NT2/D1 (cell line): ENCODE data around the gene SYT8.

Experiments used
- DNase-seq: peaks from one replicate; pipeline ENCODE4 v3.0.0-alpha.2; 2011; ENCODE audit warnings: low read depth, low spot score
- H3K27me3 ChIP-seq: 2 replicates; pipeline ENCODE4 v1.6.0; 2011; ENCODE audit warnings: mild to moderate bottlenecking; ENCODE audit not compliant: insufficient read length, insufficient read depth
- H3K36me3 ChIP-seq: 2 replicates; pipeline ENCODE4 v1.6.1; 2011; ENCODE audit warnings: mild to moderate bottlenecking, low read length, mixed read lengths; ENCODE audit not compliant: insufficient read depth, insufficient read length
- H3K4me1 ChIP-seq: 2 replicates; pipeline ENCODE4 v1.5.1; 2011; ENCODE audit not compliant: insufficient read depth, insufficient read length
- H3K4me3 ChIP-seq: 2 replicates; pipeline ENCODE4 v1.5.1; 2011; ENCODE audit warnings: low read depth; ENCODE audit not compliant: insufficient read length
- H3K9ac ChIP-seq: 2 replicates; pipeline ENCODE4 v1.6.0; 2011; ENCODE audit warnings: low read depth; ENCODE audit not compliant: insufficient read length
- H3K9me3 ChIP-seq: 2 replicates; pipeline ENCODE4 v1.5.1; 2011; ENCODE audit warnings: mild to moderate bottlenecking, low read length; ENCODE audit not compliant: insufficient read depth
- SUZ12 ChIP-seq: IDR thresholded peaks from 2 replicates; pipeline ENCODE4 v1.6.1; 2011; ENCODE audit not compliant: insufficient read length, insufficient read depth; ENCODE audit errors: extremely low read depth
- YY1 ChIP-seq: IDR thresholded peaks from 2 replicates; pipeline ENCODE4 v1.6.1; 2011; ENCODE audit not compliant: insufficient read length, insufficient read depth
- ZNF274 ChIP-seq: IDR thresholded peaks from 2 replicates; pipeline ENCODE4 v1.6.1; 2011; ENCODE audit warnings: mild to moderate bottlenecking, low read depth, low read length

SYT8 gene

DNA sequence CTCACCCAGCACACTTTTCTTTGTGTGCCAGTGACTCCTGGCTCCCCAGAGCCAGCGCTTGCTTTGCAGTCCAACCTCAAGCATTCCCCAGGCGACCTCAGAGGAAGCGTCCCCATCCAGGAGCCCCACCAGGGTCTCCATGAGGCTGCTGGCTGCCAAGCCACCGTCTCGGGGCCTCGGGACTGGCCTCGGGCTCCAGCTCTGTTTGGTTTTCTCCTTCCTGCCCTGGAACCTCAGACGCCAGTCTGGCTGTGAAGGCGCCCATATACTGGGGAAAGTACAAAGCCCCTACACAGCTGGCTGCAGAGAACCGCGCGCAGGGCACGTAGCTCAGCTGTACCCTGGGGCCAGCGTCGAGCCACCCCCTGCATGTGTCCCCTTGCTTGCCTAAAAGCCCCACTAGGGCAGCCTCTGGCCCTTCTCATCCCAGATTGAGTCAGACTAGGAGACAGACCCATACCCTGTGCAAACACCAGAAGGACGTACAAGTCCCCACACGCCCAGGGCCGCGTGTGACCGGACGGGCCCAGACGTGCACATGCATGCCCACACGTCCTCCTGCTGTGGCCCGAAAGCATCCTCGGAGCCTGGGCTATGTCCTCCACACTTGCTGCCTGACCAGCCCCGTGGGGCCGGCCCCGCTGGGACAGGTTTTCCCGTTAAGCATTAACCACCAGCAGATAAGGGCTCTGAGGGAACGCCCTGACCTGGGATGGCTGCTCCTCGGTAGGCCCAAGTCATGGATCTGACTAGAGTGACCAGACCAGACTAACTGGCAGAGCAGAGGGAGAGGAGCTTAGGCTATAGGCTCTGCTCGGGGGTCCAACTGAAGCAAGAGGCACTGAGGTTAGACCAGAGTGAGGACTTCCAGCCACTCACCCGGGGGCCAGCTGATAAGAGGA is 4.2 kb upstream of the SYT8 start:
- H3K4me3 ChIP-seq, result no peak overlapping the region
- peaks cover 16% of the 10 kb centered on the region for H3K4me1 ChIP-seq
- TF ChIP-seq SUZ12 (no peak), ZNF274 (no peak)
- no peaks in the 10 kb centered on the region for H3K36me3 ChIP-seq
- peaks cover 9% of the 10 kb centered on the region for H3K27me3 ChIP-seq
- DNase-seq, result no peak
- H3K9me3 ChIP-seq, result no peaks in the 10 kb centered on the region; the same call in 1 of the 2 replicates
- H3K9ac ChIP-seq, result peak overlapping the region; percentile 17

DNA sequence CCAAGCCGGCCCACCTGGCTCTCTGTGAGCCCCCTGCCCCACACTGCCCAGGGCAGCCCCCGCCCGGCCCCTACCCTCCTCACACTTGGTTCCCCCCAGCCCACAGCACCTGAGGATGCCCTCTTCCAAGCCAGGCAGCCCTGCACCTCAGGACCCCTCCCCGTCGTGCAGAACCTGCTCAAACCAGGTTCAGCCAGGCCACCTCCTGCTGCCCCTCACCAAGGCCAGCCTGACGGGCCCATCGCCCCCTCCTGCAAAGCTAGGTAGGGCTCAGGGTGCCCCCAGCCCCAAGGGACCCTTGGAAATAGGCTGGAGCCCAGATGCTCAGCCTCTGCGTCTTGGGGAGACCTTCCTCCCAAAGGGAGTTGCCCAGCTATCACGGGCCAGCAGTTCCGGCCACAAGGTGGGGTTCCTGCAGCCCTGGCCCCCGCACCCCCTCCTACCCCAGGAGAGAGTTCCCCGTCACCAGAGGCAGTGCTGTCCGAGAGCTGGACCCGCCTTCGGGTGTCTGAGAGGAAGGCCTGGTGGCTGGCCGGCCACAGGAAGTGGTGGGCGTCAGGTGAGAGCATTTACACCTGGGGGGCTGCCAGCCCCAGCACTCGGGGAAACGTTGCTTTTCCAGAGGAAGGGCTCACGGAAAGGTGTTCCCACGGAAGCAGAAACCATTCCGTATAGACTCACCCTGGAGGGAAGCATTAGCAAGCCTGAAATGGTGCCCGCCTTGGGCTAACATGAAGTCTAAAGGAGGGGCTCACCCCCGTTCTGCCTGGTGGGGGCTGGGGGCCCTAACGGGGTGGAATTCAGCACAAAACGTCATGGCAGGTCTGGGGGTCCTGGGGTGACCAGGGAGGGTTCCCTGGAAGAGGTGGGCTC is 3.2 kb upstream of the SYT8 start:
- no peak overlapping the region for H3K4me3 ChIP-seq
- H3K4me1 ChIP-seq, result peaks cover 16% of the 10 kb centered on the region
- TF ChIP-seq SUZ12 (no peak), YY1 (no peak), ZNF274 (no peak)
- no peaks in the 10 kb centered on the region for H3K36me3 ChIP-seq
- H3K9ac ChIP-seq, result peak overlapping the region; percentile 3
- peaks cover 9% of the 10 kb centered on the region for H3K27me3 ChIP-seq
- no peak for DNase-seq
- H3K9me3 ChIP-seq, result no peaks in the 10 kb centered on the region

DNA sequence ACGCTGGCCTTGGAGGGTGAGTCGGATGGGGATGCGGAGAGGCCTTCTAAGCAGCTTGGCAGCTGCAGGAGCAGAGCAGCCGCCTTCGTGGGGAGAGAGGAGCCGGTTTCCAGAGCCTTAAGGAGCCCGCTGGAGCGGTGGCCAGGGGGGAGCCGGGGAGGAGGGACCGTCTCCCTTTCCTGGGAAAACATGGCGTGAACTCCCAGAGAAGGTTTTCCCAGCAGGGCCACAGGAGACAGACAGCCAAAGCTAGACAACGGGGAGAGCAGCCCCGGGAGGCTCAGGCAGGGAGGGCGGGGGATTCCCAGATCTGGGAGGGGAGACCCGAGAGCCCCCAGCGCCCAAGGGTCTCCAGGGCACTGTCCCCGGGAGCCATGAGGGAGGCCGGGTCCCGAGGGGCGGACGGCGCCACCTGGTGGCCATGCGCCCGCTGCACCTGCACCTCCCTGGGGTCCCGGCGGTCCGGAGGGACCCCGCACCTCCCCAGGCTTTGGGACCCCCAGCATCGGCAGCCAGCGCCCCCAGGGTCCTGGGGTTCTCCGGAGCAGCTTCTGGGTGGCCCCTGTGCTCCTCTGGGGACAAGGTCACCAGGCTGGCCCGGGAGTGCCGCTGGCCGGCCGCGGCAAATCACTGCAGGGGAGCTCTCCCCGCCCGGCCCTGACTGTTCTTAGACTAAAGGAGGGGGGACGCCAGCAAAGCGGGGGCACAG is 2.4 kb upstream of the SYT8 start:
- peaks cover 16% of the 10 kb centered on the region for H3K4me1 ChIP-seq
- TF ChIP-seq SUZ12 (no peak), YY1 (no peak), ZNF274 (no peak)
- H3K9me3 ChIP-seq, result no peaks in the 10 kb centered on the region
- peak; percentile 20 for DNase-seq
- no peaks in the 10 kb centered on the region for H3K36me3 ChIP-seq
- H3K4me3 ChIP-seq, result peak overlapping the region; percentile 28
- H3K27me3 ChIP-seq, result peaks cover 9% of the 10 kb centered on the region
- H3K9ac ChIP-seq, result peak overlapping the region; percentile 50

DNA sequence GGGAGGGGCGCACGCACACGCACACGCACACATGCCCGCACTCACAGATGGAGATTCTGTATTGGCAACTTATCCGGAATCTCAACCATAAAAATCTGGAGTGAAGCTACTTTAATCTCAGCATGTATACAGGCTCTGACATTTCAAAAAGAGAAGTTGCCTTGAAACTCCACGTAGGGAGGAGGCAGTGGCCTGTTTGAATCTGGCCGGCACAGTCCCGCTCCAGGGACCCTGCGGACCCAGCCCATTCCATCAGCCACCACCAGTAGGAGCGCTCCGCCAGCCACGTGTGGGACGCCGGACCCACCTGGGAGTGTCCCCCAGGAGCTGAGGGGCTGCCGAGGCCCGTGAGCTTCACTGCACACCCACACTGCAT is 1.9 kb upstream of the SYT8 start:
- peak overlapping the region; percentile 28 for H3K4me3 ChIP-seq
- peaks cover 16% of the 10 kb centered on the region for H3K4me1 ChIP-seq
- no peak for DNase-seq

DNA sequence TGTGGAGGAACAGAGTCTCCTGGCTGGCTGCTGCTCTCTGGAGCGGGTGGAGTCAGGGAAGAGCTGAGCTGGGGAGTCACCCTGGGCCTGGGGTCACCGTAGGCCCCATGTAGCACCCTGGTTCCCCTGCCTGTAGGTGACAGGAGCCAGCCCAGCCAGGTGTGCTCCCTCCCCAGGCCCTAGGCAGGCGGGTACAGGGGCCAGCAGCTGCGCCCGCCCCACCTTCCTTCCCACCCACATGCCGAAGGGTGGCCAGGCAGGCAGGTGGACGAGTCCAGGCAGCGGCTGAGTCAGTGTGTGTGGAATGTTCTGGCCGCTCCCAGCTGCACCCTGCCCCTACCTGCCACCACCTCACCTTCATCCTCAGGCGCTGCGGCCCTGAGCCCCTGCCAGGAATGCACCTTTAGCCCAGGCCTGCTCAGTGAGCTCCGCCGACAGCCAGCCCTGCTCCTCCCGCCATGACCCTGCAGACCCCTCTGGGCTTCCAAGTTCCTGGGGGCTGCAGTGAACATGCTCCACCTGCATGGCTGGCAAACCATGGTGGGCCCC is 654 bp upstream of the SYT8 start:
- peaks cover 9% of the 10 kb centered on the region for H3K27me3 ChIP-seq
- H3K36me3 ChIP-seq, result no peaks in the 10 kb centered on the region
- H3K9me3 ChIP-seq, result no peaks in the 10 kb centered on the region
- DNase-seq, result no peak
- H3K4me1 ChIP-seq, result peaks cover 19% of the 10 kb centered on the region
- H3K9ac ChIP-seq, result peak overlapping the region; percentile 42
- TF ChIP-seq SUZ12, result no peak
- no peak for TF ChIP-seq YY1
- TF ChIP-seq ZNF274, result no peak
- H3K4me3 ChIP-seq, result no peak overlapping the region

More for the DNA sequence above, 1.9 kb upstream of the SYT8 start:
- no peaks in the 10 kb centered on the region for H3K9me3 ChIP-seq
- no peak for TF ChIP-seq SUZ12
- TF ChIP-seq ZNF274, result no peak
- no peak for TF ChIP-seq YY1
- no peaks in the 10 kb centered on the region for H3K36me3 ChIP-seq
- peak overlapping the region; percentile 50 for H3K9ac ChIP-seq
- H3K27me3 ChIP-seq, result peaks cover 9% of the 10 kb centered on the region

DNA sequence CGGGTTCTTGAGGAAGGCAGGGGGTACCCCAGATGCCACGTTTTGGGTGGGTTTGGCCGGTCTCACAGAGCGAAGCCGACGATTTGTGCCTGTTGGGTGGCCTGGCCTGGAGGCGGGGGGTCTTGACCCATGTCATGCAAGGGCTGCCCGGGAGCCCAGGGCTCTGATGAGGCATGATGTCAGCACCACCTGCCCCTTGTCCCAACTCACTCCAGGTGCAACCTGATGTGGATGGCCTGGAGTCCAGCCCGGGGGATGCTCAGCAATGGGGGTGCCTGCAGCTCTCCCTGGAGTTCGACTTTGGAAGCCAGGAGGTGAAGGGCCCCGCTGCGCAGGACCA is 851 bp downstream of the SYT8 start:
- Histone ChIP-seq H3K4me3 (no peak overlapping the region), H3K36me3 (no peaks in the 10 kb centered on the region), H3K27me3 (peaks cover 9% of the 10 kb centered on the region), H3K9ac (no peak overlapping the region), H3K4me1 (peaks cover 13% of the 10 kb centered on the region), H3K9me3 (no peaks in the 10 kb centered on the region)
- DNase-seq, result no peak
- TF ChIP-seq SUZ12 (no peak), ZNF274 (no peak), YY1 (no peak)
